K562 (cell line): ENCODE measurements around the gene PTTG1IP. TPM values are rescaled to one million over a fixed set of nuclear protein-coding genes. Genes with fewer than 3 reads are reported as not detected.

Source experiments
- ATAC-seq: fragments of 200-7000 bp; cut with Tn5 transposase; 3 replicates; pipeline ENCODE4 v1.9.1; 2020; ENCODE audit warnings: moderate library complexity
- BruUV-seq: library from RNA; stranded (reverse); fragments of 400-500 nt; replicated peaks from 2 replicates; lab custom pipeline; 2021; lab: Mats Ljungman, UMichigan
- CTCF ChIA-PET: fragments of 300-600 bp; formaldehyde crosslinking; extraction: SDS; loops from one replicate; lab custom pipeline; 2021; ENCODE audit warnings: low intra/inter-chr PET ratio; lab: Yijun Ruan, JAX
- POLR2A ChIA-PET: fragments of 300-600, 350-650 bp; sonication (Branson Sonifier 250); formaldehyde crosslinking; extraction: SDS; loops from one replicate; lab custom pipeline; 2021; ENCODE audit warnings: antibody characterized with exemption, inconsistent platforms; lab: Yijun Ruan, JAX
- DNase-seq, 4 experiments: peaks; one replicate each; pipeline versions ENCODE4 v3.0.0 to v3.0.0-alpha.2; 2011 to 2018; ENCODE audit warnings: low spot score in 3 of 4, mixed read lengths in 3 of 4; ENCODE audit errors: extremely low read depth in 1 of 4
- FAIRE-seq: peaks from 2 replicates; lab custom pipeline; 2011; peaks lifted over from hg19 to GRCh38; lab: Jason Lieb, UNC
- H2AFZ ChIP-seq: 2 replicates; pipeline ENCODE4 v1.6.0; 2011; ENCODE audit warnings: low read depth, low read length, control low read depth, inconsistent platforms
- H3K27ac ChIP-seq: fragments of 200-600 bp; 3 replicates; pipeline ENCODE4 v1.8.0; 2011; ENCODE audit warnings: low read depth, mild to moderate bottlenecking, control low read depth, inconsistent platforms, low read length, moderate library complexity, mixed read lengths; ENCODE audit errors: extremely low read depth
- H3K27me3 ChIP-seq, 2 experiments: fragments of 300-600 bp in 1 of 2; 2 replicates in 1 of 2; 3 replicates in 1 of 2; pipeline versions ENCODE4 v1.6.0 to v1.8.0; 2011; ENCODE audit warnings: inconsistent platforms in 2 of 2, low read length in 2 of 2, mild to moderate bottlenecking in 1 of 2, mixed read lengths in 1 of 2, moderate library complexity in 1 of 2; ENCODE audit not compliant: control insufficient read depth in 2 of 2, insufficient read depth in 2 of 2
- H3K36me3 ChIP-seq: fragments of 300-600 bp; 3 replicates; pipeline ENCODE4 v1.8.0; 2011; ENCODE audit warnings: mild to moderate bottlenecking, low read length, inconsistent platforms; ENCODE audit not compliant: control insufficient read depth, insufficient read depth
- H3K4me1 ChIP-seq, 2 experiments: fragments of 200-600 bp in 1 of 2; replicated peaks in 1 of 2; 2 replicates in 1 of 2; 3 replicates in 1 of 2; pipeline versions ENCODE4 v1.5.1 to v1.8.0; 2011; ENCODE audit warnings: inconsistent platforms in 2 of 2, low read length in 2 of 2, mild to moderate bottlenecking in 1 of 2, mixed read lengths in 1 of 2, moderate library complexity in 1 of 2; ENCODE audit not compliant: control insufficient read depth in 2 of 2, insufficient read depth in 2 of 2
- H3K4me2 ChIP-seq: 2 replicates; pipeline ENCODE4 v1.6.1; 2011; ENCODE audit warnings: low read length, control low read depth, inconsistent platforms, mixed read lengths; ENCODE audit not compliant: insufficient read depth
- H3K4me3 ChIP-seq: fragments of 200-600 bp; sonication (generic), shearing (Covaris generic); 2 replicates; pipeline ENCODE4 v1.5.1; 2016; ENCODE audit warnings: control low read depth, inconsistent platforms
- H3K79me2 ChIP-seq: fragments of 200-600 bp; 3 replicates; pipeline ENCODE4 v1.8.0; 2011; ENCODE audit warnings: low read length, inconsistent platforms; ENCODE audit not compliant: control insufficient read depth, insufficient read depth
- H3K9ac ChIP-seq, 2 experiments: 2 replicates each; pipeline versions ENCODE4 v1.6.0 to v1.6.1; 2011; ENCODE audit warnings: low read depth in 2 of 2, low read length in 2 of 2, control low read depth in 1 of 2, inconsistent platforms in 1 of 2, mild to moderate bottlenecking in 1 of 2, mixed read lengths in 1 of 2; ENCODE audit not compliant: insufficient read depth in 1 of 2
- H3K9me1 ChIP-seq: one replicate; pipeline ENCODE4 v1.6.0; 2011; ENCODE audit warnings: inconsistent platforms, mild to moderate bottlenecking, low read length, moderate library complexity; ENCODE audit not compliant: control insufficient read depth, insufficient read depth
- H3K9me3 ChIP-seq: replicated peaks from 2 replicates; pipeline ENCODE4 v1.5.1; 2011; ENCODE audit warnings: low read depth, low read length, inconsistent platforms; ENCODE audit not compliant: control insufficient read depth, insufficient read depth
- H4K20me1 ChIP-seq: replicated peaks from 2 replicates; pipeline ENCODE4 v1.6.1; 2011; ENCODE audit warnings: low read length, inconsistent platforms, mixed read lengths; ENCODE audit not compliant: control insufficient read depth, insufficient read depth
- ARNT ChIP-seq, 2 experiments: fragments of 450-650 bp; IDR thresholded peaks; 2 replicates each; pipeline ENCODE4 v1.6.1; 2016; ENCODE audit warnings: mild to moderate bottlenecking in 1 of 2
- CREB3 ChIP-seq: fragments of 450-650 bp; conservative IDR thresholded peaks from 2 replicates; pipeline ENCODE4 v1.6.1; 2016; ENCODE audit warnings: missing genetic modification characterization, low read depth, mild to moderate bottlenecking, missing compliant biosample characterization, moderate library complexity
- MTA3 ChIP-seq: fragments of 450-650 bp; formaldehyde crosslinking; IDR thresholded peaks from 2 replicates; pipeline ENCODE4 v1.6.1; 2017; ENCODE audit warnings: mild to moderate bottlenecking, borderline replicate concordance
- XRCC3 ChIP-seq: fragments of 450-650 bp; IDR thresholded peaks from 2 replicates; pipeline ENCODE4 v1.6.1; 2017; ENCODE audit warnings: mild to moderate bottlenecking, moderate library complexity
- ZKSCAN8 ChIP-seq: fragments of 200-800 bp; sonication (Bioruptor generic); IDR thresholded peaks from 2 replicates; pipeline ENCODE4 v1.6.1; 2016; ENCODE audit warnings: missing genetic modification characterization, missing compliant biosample characterization
- WGBS: fragments of 100-300 bp; shearing (Covaris generic); methylation state at CpG from one replicate; pipeline ENCODE4 v1.1.6; 2016; ENCODE audit warnings: low coverage, mixed read lengths; ENCODE audit not compliant: insufficient coverage; ENCODE audit errors: missing lambda C conversion rate; 5-methylcytosine and 5-hydroxymethylcytosine counted together
- in situ Hi-C: fragments of 300-500 bp; cut with MboI; formaldehyde crosslinking; loops from 4 replicates; pipeline ENCODE4 v1.15.0; 2018; ENCODE audit warnings: inconsistent platforms, mixed read lengths
- intact Hi-C: fragments of 100-400 bp; cut with micrococcal nuclease; formaldehyde crosslinking; loops from 2 replicates; pipeline ENCODE4 v1.14.2; 2022
- polyA plus RNA-seq, 8 experiments: library from polyadenylated mRNA; depleted of rRNA in 4 of 8; stranded (reverse) in 5 of 8; unstranded in 3 of 8; fragments of >200 nt; fragmentation: Nextera tagmentation in 2 of 8; fragmentation: Illumina TruSeq in 1 of 8; extraction: Ambion mirVana in 2 of 8; extraction: Trizol in 1 of 8; gene quantifications; 2 replicates each; pipeline versions ENCODE4 v1.2.1 to v1.2.3, GENCODE V29; 2011 to 2014; ENCODE audit warnings: inconsistent platforms in 1 of 8, missing spikeins in 1 of 8
- total RNA-seq, 7 experiments: library from RNA; depleted of rRNA in 6 of 7; stranded (reverse); fragments of >200 nt in 6 of 7; fragmentation: Illumina TruSeq in 2 of 7; extraction: Trizol in 2 of 7; gene quantifications; 2 replicates each; pipeline versions ENCODE4 v1.2.1 to v1.2.3, GENCODE V29; 2011 to 2021; ENCODE audit warnings: low replicate concordance in 1 of 7
- TF ChIP-seq, protein P1 (sequence below): fragments of 450-650 bp; IDR thresholded peaks from 2 replicates; pipeline ENCODE4 v1.6.1; 2018; ENCODE audit warnings: mild to moderate bottlenecking, low read depth; ENCODE audit not compliant: partially characterized antibody
- TF ChIP-seq, protein P2 (sequence below), 2 experiments: fragments of 450-650 bp; formaldehyde crosslinking in 1 of 2; IDR thresholded peaks; 2 replicates each; pipeline versions ENCODE4 v1.4.0 to v1.6.1; 2014 to 2020; ENCODE audit warnings: mild to moderate bottlenecking in 2 of 2, borderline replicate concordance in 1 of 2, low read depth in 1 of 2

Gene PTTG1IP
- total and polyA plus RNA-seq, 9 of the 15 experiments (the other 6 are each of a cell fraction or from before 2014, with no cell fraction given), result 5.0 to 99.3 (median 82.4) TPM

DNA sequence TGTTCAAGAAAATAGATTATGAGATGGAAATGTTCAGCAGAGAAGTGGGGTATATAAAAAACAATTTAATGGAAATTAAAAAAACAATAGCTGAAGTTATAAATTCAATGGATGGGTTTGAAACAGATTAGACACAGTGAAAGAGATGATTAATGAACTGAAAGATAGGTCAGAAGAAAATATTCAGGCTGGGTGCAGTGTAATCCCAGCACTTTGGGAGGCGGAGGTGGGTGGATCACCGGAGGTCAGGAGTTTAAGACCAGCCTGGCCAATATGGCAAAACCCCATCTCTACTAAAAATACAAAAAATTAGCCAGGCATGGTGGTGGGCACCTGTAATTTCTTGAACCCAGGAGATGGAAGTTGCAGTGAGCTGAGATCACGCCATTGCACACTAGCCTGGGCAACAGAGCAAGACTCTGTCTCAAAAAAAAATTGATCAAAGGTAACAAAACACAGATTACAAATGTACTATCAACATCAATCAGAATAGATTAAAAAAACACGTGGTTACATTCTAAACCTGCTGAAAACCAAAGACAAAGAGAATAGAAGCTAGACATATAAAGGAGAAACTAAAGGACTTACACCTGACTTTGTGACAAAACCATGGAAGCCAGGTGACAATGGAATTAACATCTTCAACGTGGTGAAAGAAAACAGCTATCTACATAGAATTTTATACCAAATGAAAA, 50.9 kb downstream of the PTTG1IP start (continued):
- TF ChIP-seq, protein P1, sequence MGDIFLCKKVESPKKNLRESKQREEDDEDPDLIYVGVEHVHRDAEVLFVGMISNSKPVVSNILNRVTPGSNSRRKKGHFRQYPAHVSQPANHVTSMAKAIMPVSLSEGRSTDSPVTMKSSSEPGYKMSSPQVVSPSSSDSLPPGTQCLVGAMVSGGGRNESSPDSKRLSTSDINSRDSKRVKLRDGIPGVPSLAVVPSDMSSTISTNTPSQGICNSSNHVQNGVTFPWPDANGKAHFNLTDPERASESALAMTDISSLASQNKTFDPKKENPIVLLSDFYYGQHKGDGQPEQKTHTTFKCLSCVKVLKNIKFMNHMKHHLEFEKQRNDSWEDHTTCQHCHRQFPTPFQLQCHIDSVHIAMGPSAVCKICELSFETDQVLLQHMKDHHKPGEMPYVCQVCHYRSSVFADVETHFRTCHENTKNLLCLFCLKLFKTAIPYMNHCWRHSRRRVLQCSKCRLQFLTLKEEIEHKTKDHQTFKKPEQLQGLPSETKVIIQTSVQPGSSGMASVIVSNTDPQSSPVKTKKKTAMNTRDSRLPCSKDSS, result peak; percentile 94
- TF ChIP-seq XRCC3 (peak; percentile 95), ZKSCAN8 (CRISPR knock-in tag) (no peak), MTA3 (0 out of 2 replicates have a peak, but pooled peaks have one; percentile 56), ARNT (IDR thresholded peaks at IDR 0.05) (peak in 1 of 2 experiments; percentile 77; a peak in 2 of 4 replicates)

DNA sequence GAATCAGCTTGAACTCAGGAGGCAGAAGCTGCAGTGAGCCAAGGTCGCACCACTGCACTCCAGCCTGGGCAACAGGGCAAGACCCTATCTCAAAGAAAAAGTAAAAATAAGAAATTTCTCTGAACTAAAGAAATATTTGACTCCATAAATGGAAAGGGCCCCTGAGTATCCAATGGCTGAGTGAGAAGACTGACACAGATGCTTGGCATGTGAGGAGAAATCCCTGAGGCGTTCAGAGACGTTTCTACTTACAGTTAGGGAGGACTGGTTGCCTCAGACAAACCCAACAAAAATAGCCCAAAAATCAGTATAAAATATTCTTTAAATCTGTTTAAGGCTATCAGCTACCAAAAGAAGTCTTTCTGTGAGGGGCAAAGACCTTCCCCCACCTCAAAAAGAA, 52.6 kb downstream of the PTTG1IP start:
- FAIRE-seq (no peak), DNase-seq (no peak), ATAC-seq (no peak)
- 40% methylated on average over 3 of the region's 3 CpGs for WGBS
- Histone ChIP-seq H3K9me3 (peaks cover 17% of the 10 kb centered on the region), H3K4me1 (peaks cover 0 to 32% of the 10 kb centered on the region in 2 experiments; a peak in 4 of 5 replicates), H3K9me1 (peaks cover 8% of the 10 kb centered on the region), H4K20me1 (peaks cover 12% of the 10 kb centered on the region; the same call in 1 of the 2 replicates), H3K4me3 (no peak overlapping the region), H3K4me2 (no peak overlapping the region), H3K27ac (no peak overlapping the region), H2AFZ (no peak overlapping the region), H3K27me3 (no peaks in the 10 kb centered on the region), H3K9ac (no peak overlapping the region), H3K79me2 (peaks cover 23% of the 10 kb centered on the region), H3K36me3 (no peaks in the 10 kb centered on the region; the same call in 2 of the 3 replicates)
- no TSS peak for BruUV-seq
- intact Hi-C loops (no loop called here), in situ Hi-C loops (no loop called here)
- POLR2A ChIA-PET, result interaction anchor here (0.5 to 0.6 kb wide), 4 partner anchors 33 to 331 kb away, joined by 3 to 5 read pairs (median 3); no protein-coding TSS in a partner anchor
- CTCF ChIA-PET, result no interaction called here
- TF ChIP-seq, protein P2, sequence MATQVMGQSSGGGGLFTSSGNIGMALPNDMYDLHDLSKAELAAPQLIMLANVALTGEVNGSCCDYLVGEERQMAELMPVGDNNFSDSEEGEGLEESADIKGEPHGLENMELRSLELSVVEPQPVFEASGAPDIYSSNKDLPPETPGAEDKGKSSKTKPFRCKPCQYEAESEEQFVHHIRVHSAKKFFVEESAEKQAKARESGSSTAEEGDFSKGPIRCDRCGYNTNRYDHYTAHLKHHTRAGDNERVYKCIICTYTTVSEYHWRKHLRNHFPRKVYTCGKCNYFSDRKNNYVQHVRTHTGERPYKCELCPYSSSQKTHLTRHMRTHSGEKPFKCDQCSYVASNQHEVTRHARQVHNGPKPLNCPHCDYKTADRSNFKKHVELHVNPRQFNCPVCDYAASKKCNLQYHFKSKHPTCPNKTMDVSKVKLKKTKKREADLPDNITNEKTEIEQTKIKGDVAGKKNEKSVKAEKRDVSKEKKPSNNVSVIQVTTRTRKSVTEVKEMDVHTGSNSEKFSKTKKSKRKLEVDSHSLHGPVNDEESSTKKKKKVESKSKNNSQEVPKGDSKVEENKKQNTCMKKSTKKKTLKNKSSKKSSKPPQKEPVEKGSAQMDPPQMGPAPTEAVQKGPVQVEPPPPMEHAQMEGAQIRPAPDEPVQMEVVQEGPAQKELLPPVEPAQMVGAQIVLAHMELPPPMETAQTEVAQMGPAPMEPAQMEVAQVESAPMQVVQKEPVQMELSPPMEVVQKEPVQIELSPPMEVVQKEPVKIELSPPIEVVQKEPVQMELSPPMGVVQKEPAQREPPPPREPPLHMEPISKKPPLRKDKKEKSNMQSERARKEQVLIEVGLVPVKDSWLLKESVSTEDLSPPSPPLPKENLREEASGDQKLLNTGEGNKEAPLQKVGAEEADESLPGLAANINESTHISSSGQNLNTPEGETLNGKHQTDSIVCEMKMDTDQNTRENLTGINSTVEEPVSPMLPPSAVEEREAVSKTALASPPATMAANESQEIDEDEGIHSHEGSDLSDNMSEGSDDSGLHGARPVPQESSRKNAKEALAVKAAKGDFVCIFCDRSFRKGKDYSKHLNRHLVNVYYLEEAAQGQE (IDR thresholded peaks at IDR 0.05; ENCODE audit: borderline replicate concordance), result no peak
- TF ChIP-seq, protein P2 (CRISPR knock-in tag; IDR thresholded peaks at IDR 0.05; ENCODE audit: low read depth), result no peak
- no peak for TF ChIP-seq CREB3 (tag)
